Pancreas (tissue), 10 donors: Measurements from ENCODE around the gene NCAPH2. TPM values are rescaled to one million over a fixed set of nuclear protein-coding genes. Genes with fewer than 3 reads are reported as not detected.

Experiments
- ATAC-seq, 4 donors: fragments of 200-7000 bp; cut with Tn5 transposase; one replicate each; pipeline versions ENCODE4 v1.8.0 to v1.9.1; 2020; ENCODE audit warnings: mild to moderate bottlenecking in 4 of 4, moderate library complexity in 4 of 4
- DNase-seq, 6 donors: peaks; one replicate each; pipeline ENCODE4 v3.0.0-alpha.2; 2020
- FAIRE-seq: peaks from 2 replicates; lab custom pipeline; 2012; peaks lifted over from hg19 to GRCh38; lab: Jason Lieb, UNC
- H3K27ac ChIP-seq, 4 donors: fragments of 200-600 bp; sonication (generic); 1 replicate in 3 of 4; 2 replicates in 1 of 4; pipeline versions ENCODE4 v1.5.0 to v1.8.0; 2020
- H3K27me3 ChIP-seq, 4 donors: fragments of 200-600 bp; one replicate each; pipeline ENCODE4 v1.8.0; 2021
- H3K36me3 ChIP-seq, 3 donors: fragments of 200-600 bp; sonication (generic) in 1 of 3; one replicate each; pipeline versions ENCODE4 v1.5.0 to v1.8.0; 2020 to 2021
- H3K4me1 ChIP-seq, 3 donors: fragments of 200-600 bp; one replicate each; pipeline ENCODE4 v1.8.0; 2021
- H3K4me3 ChIP-seq, 4 donors: fragments of 200-600 bp; sonication (generic) in 2 of 4; one replicate each; pipeline versions ENCODE4 v1.5.0 to v1.8.0; 2020 to 2021
- H3K9me3 ChIP-seq, 4 donors: fragments of 200-600 bp; one replicate each; pipeline ENCODE4 v1.8.0; 2021
- CTCF ChIP-seq, 4 donors: fragments of 200-600 bp; sonication (generic) in 3 of 4; IDR thresholded peaks; one replicate each; pipeline versions ENCODE4 v1.5.0 to v1.8.0; 2021; ENCODE audit warnings: antibody characterized with exemption in 4 of 4
- WGBS, 2 donors: extraction: QIAGEN DNeasy Blood & Tissue Kit; methylation state at CpG; one replicate each; pipeline ENCODE4 v1.1.7; 2013; 5-methylcytosine and 5-hydroxymethylcytosine counted together
- intact Hi-C, 3 donors: fragments of 100-400 bp; cut with DNase I; formaldehyde crosslinking; loops; one replicate each; pipeline versions ENCODE4 v1.11.1 to v1.14.2; 2022
- polyA plus RNA-seq, 2 donors: library from polyadenylated mRNA; stranded (reverse); fragments of 200-250 nt; gene quantifications; one replicate each; pipeline ENCODE4 v1.2.3, GENCODE V29; 2013
- total RNA-seq, 6 donors: library from RNA; stranded (reverse); fragmentation: NEBNext Ultra II Directional in 4 of 6; extraction: Animal tissue kit (Norgen Biotek cat#: 25700) in 4 of 6; gene quantifications; one replicate each; pipeline versions ENCODE4 v1.2.1 to v1.2.4, GENCODE V29; 2021 to 2023
- donor health status: healthy with polysubstance abuse.
- donor health status: DM: no; HTN: no; CAD: no; lungs with moderate emphysema.
- donor health status: DM: no; HTN: no; CAD: no.
- donor health status: control.
- donor health status: control.
- donor health status: Bipolar disorder and iron deficiency.
- donor health status: DM: yes; HTN: yes; CAD: no.
- donor health status: DM: no; HTN: no; CAD: no.
- donor health status: DM: no; HTN: no; CAD: no.
- donor health status: DM: yes; HTN: yes; CAD: no.

NCAPH2 gene
- total and polyA plus RNA-seq, 8 donors = 15.9 to 70.1 (median 24.2) TPM

GRCh38 chr22:50528682-50529415 lies 20.8 kb downstream of the NCAPH2 start:
- TF ChIP-seq CTCF (IDR thresholded peaks at IDR 0.05) = no peak
- Histone ChIP-seq H3K4me3 (peak overlapping the region in 2 of 4 donors; percentile 26 to 60), H3K27me3 (peaks cover 0 to 9% (median 0%) of the 10 kb centered on the region in 4 donors), H3K4me1 (peaks cover 7 to 26% (median 20%) of the 10 kb centered on the region in 3 donors), H3K9me3 (no peaks in the 10 kb centered on the region), H3K36me3 (no peaks in the 10 kb centered on the region), H3K27ac (peak overlapping the region; percentile 31 to 94 (median 84))
- intact Hi-C loops = no loop called here
- DNase-seq (peak in 2 of 6 donors; percentile 57 to 60), ATAC-seq (no peak), FAIRE-seq (no peak)
- WGBS, 2 donors = 59 to 64% methylated on average over 13 to 15 of the region's 15 CpGs

- DNase-seq (peak in 3 of 6 donors; percentile 57 to 88 (median 68)), FAIRE-seq (no peak), ATAC-seq (no peak)
- Histone ChIP-seq H3K27ac (peak overlapping the region; percentile 31 to 94 (median 84)), H3K4me3 (peak overlapping the region in 3 of 4 donors; percentile 26 to 60 (median 41)), H3K27me3 (peaks cover 0 to 9% (median 0%) of the 10 kb centered on the region in 4 donors), H3K9me3 (no peaks in the 10 kb centered on the region), H3K36me3 (no peaks in the 10 kb centered on the region), H3K4me1 (peaks cover 2 to 21% (median 16%) of the 10 kb centered on the region in 3 donors)
- no peak for TF ChIP-seq CTCF (IDR thresholded peaks at IDR 0.05)
- intact Hi-C loops = no loop called here
- 22 to 24% methylated on average over 47 to 50 of the region's 50 CpGs for WGBS, 2 donors
Measured at GRCh38 chr22:50529416-50529896, 21.4 kb downstream of the NCAPH2 start.

GRCh38 chr22:50529897-50530579 lies 22.0 kb downstream of the NCAPH2 start, which contains the start of gene TYMP:
TSS of gene TYMP (minus strand) at chr22:50530012. CDS start at chr22:50529709, 303 bp downstream.
- H3K27me3 ChIP-seq = peaks cover 0 to 9% (median 0%) of the 10 kb centered on the region in 4 donors
- no peak for TF ChIP-seq CTCF (IDR thresholded peaks at IDR 0.05)
- intact Hi-C loops = no loop called here
- H3K4me1 ChIP-seq = peaks cover 0 to 20% (median 15%) of the 10 kb centered on the region in 3 donors
- ATAC-seq (peak; percentile 7 to 39 (median 30)), DNase-seq (peak; percentile 64 to 90 (median 80)), FAIRE-seq (no peak)
- H3K9me3 ChIP-seq = no peaks in the 10 kb centered on the region
- peak within 1 kb of the TSS; percentile 23 to 60 (median 34) for H3K4me3 ChIP-seq
- peak within 1 kb of the TSS; percentile 65 to 94 (median 84) for H3K27ac ChIP-seq
- WGBS, 2 donors = 2% methylated on average over 80 to 92 of the region's 92 CpGs
- no peaks in the 10 kb centered on the region for H3K36me3 ChIP-seq

GRCh38 chr22:50530580-50530876 lies 22.5 kb downstream of the NCAPH2 start:
- intact Hi-C loops = no loop called here
- H3K36me3 ChIP-seq = no peaks in the 10 kb centered on the region
- TF ChIP-seq CTCF (IDR thresholded peaks at IDR 0.05) = no peak
- WGBS, 2 donors = 6% methylated on average over 17 to 21 of the region's 21 CpGs
- no peak for FAIRE-seq
- peak in 1 of 6 donors; percentile 44 for DNase-seq
- no peaks in the 10 kb centered on the region for H3K9me3 ChIP-seq
- H3K27ac ChIP-seq = peak overlapping the region; percentile 65 to 94 (median 84)
- peaks cover 0 to 20% (median 15%) of the 10 kb centered on the region in 3 donors for H3K4me1 ChIP-seq
- H3K4me3 ChIP-seq = peak overlapping the region; percentile 10 to 60 (median 34)
- peaks cover 0 to 9% (median 0%) of the 10 kb centered on the region in 4 donors for H3K27me3 ChIP-seq
- ATAC-seq = peak in 2 of 4 donors; percentile 0
